GM21390 (cell line): Measurements from ENCODE around the gene ADAMTS1.

Source experiments
- ATAC-seq: cut with Tn5 transposase; IDR thresholded peaks from one replicate; pipeline ENCODE4 v1.9.1; 2021; ENCODE audit not compliant: unreplicated experiment

The ADAMTS1 gene

GRCh38 chr21:26788790-26789189 lies 56.4 kb downstream of the ADAMTS1 start:
- ATAC-seq, result no peak
